Thyroid gland (tissue), 4 donors: ENCODE measurements around the gene USP8. TPM values are rescaled to one million over a fixed set of nuclear protein-coding genes. Genes with fewer than 3 reads are reported as not detected.
A peak's percentile ranks its signal among the peaks of the same experiment; 100 is the strongest.

Experiments used
- DNase-seq, 2 donors: peaks; one replicate each; pipeline ENCODE4 v3.0.0-alpha.2; 2019
- H3K27ac ChIP-seq, 3 donors: fragments of 200-600 bp; sonication (generic); 1 replicate in 2 of 3; 2 replicates in 1 of 3; pipeline ENCODE4 v1.5.1; 2016 to 2019; ENCODE audit warnings: mild to moderate bottlenecking in 1 of 3, moderate library complexity in 1 of 3
- H3K27me3 ChIP-seq: fragments of 200-600 bp; sonication (generic); one replicate; pipeline ENCODE4 v1.5.1; 2019
- H3K36me3 ChIP-seq, 2 donors: fragments of 200-600 bp; sonication (generic); one replicate each; pipeline ENCODE4 v1.5.1; 2016 to 2019
- H3K4me1 ChIP-seq, 2 donors: fragments of 200-600 bp; sonication (generic); one replicate each; pipeline ENCODE4 v1.5.1; 2017 to 2019
- H3K4me3 ChIP-seq, 3 donors: fragments of 200-600 bp; sonication (generic); replicated peaks in 1 of 3; 1 replicate in 2 of 3; 2 replicates in 1 of 3; pipeline ENCODE4 v1.5.1; 2016; ENCODE audit warnings: mild to moderate bottlenecking in 1 of 3
- H3K9me3 ChIP-seq: fragments of 200-600 bp; sonication (generic); one replicate; pipeline ENCODE4 v1.5.1; 2017
- CTCF ChIP-seq, 6 experiments: fragments of 200-600 bp in 3 of 6; fragments of 450-650 bp in 3 of 6; sonication (generic) in 3 of 6; IDR thresholded peaks; one replicate each; pipeline ENCODE4 v1.5.1; 2016 to 2019; ENCODE audit warnings: antibody characterized with exemption in 6 of 6, mild to moderate bottlenecking in 2 of 6, inconsistent platforms in 1 of 6, moderate library complexity in 1 of 6
- POLR2A ChIP-seq, 2 donors: fragments of 450-650 bp; IDR thresholded peaks; one replicate each; pipeline ENCODE4 v1.6.1; 2017; ENCODE audit warnings: antibody characterized with exemption in 2 of 2, mild to moderate bottlenecking in 2 of 2, moderate library complexity in 1 of 2
- WGBS, 2 donors: methylation state at CpG; one replicate each; pipeline ENCODE4 v1.1.5; 2017; 5-methylcytosine and 5-hydroxymethylcytosine counted together
- intact Hi-C: fragments of 100-400 bp; cut with DNase I; formaldehyde crosslinking; loops from one replicate; pipeline ENCODE4 v1.15.1; 2023
- small RNA-seq: library from RNA; depleted of rRNA; stranded (forward); fragments of <200 nt; gene quantifications from one replicate; pipeline ENCODE3, GENCODE V24; 2016
- total RNA-seq, 4 donors: library from RNA; depleted of rRNA; stranded (reverse); fragments of >200 nt; gene quantifications; one replicate each; pipeline ENCODE4 v1.2.3, GENCODE V29; 2016

USP8 gene
- total RNA-seq, 4 donors from 2014 or later: 62.8 to 89.6 (median 87.9) TPM

DNA sequence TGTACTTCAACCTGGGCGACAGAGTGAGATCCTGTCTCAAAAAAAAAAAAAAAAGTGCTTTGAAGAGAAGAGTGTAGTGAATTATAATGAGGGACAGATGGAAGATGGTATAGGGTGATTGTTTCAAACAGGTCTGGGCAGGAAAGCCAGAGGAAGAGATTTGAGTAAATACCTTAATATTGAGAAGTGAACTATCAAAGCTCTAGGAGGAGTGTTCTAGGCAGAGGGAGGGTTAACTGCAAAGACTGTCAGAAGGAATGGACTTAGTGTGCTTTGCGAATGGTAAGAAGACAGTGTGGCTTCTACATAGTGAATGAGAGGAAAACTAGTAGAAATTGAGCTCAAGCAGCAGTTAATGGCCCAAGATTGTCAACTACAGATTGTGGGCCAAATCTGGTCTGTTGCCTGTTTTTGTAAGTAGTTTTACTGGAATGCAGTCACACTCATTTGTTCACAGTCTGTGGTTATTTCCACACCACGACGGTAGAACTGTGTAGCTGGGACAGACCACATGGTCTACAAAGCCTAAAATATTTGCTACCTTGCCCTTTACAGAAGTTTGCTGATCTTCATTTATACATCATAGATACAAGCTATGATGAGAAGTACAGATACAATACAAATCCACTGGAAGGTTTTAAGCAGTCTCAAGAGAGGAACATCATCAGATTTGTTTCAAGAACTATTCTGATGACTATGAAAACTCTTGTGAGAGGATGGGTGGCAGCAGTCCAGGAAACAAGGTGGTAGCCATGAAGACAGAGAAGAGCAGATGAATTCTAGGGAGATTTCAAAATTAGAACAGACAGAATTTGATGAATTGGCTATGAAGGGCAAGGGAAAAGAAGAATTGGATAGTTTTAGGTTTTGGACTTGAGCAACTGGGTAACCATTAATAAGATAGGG is 138.8 kb downstream of the USP8 start:
- WGBS, 2 donors: 62 to 72% methylated on average over 4 of the region's 4 CpGs
- no peaks in the 10 kb centered on the region for H3K9me3 ChIP-seq
- peaks cover 0 to 6% of the 10 kb centered on the region in 2 donors for H3K4me1 ChIP-seq
- H3K36me3 ChIP-seq: peaks cover 10 to 11% of the 10 kb centered on the region in 2 donors
- H3K4me3 ChIP-seq: no peak overlapping the region
- peak in 1 of 2 donors; percentile 18 for DNase-seq
- TF ChIP-seq CTCF (IDR thresholded peaks at IDR 0.05) (no peak), POLR2A (IDR thresholded peaks at IDR 0.05) (no peak)
- H3K27me3 ChIP-seq: no peaks in the 10 kb centered on the region
- H3K27ac ChIP-seq: no peak overlapping the region
- intact Hi-C loops: no loop called here

- no peak overlapping the region for H3K4me3 ChIP-seq
- no peaks in the 10 kb centered on the region for H3K9me3 ChIP-seq
- DNase-seq: no peak
- intact Hi-C loops: no loop called here
- 99% methylated on average over 4 of the region's 4 CpGs for WGBS, 2 donors
- peaks cover 0 to 6% of the 10 kb centered on the region in 2 donors for H3K4me1 ChIP-seq
- peaks cover 12 to 16% of the 10 kb centered on the region in 2 donors for H3K36me3 ChIP-seq
- H3K27me3 ChIP-seq: no peaks in the 10 kb centered on the region
- H3K27ac ChIP-seq: no peak overlapping the region
- TF ChIP-seq POLR2A (IDR thresholded peaks at IDR 0.05) (no peak), CTCF (IDR thresholded peaks at IDR 0.05) (no peak)
Observed at GRCh38 chr15:50563756-50564155, 139.6 kb downstream of the USP8 start.

Small RNA genes lying within 50 kb of the gene (small RNA-seq; reads per million reads assigned to genes)
- not detected for gene RNA5SP395

Other genes with a start within 250 kb of the USP8 start
- gene SLC27A2, start 242.2 kb upstream of the USP8 start, total RNA-seq: 10 to 100 TPM in 1 of 4 donors, 1 to 10 TPM in 3; 1.1 to 10.3 (median 6.6) TPM
- gene HDC, start 158.7 kb upstream of the USP8 start, total RNA-seq: under 1 TPM in 1 of 4 donors, not detected in 3; 0.45 TPM
- 10 to 100 TPM; 22.2 to 30.0 (median 27.3) TPM for gene GABPB1, start 69.2 kb upstream of the USP8 start, total RNA-seq
- gene USP50, start 122.3 kb downstream of the USP8 start, total RNA-seq: 1 to 10 TPM in 2 of 4 donors, not detected in 2; 1.9 to 7.5 TPM